ENCODE results near the gene CD79A. TPM values are rescaled to one million over a fixed set of nuclear protein-coding genes. Genes with fewer than 3 reads are reported as not detected.

Gene CD79A
- total and polyA plus RNA-seq, 2 donors: 31.4 to 74.4 TPM

DNA sequence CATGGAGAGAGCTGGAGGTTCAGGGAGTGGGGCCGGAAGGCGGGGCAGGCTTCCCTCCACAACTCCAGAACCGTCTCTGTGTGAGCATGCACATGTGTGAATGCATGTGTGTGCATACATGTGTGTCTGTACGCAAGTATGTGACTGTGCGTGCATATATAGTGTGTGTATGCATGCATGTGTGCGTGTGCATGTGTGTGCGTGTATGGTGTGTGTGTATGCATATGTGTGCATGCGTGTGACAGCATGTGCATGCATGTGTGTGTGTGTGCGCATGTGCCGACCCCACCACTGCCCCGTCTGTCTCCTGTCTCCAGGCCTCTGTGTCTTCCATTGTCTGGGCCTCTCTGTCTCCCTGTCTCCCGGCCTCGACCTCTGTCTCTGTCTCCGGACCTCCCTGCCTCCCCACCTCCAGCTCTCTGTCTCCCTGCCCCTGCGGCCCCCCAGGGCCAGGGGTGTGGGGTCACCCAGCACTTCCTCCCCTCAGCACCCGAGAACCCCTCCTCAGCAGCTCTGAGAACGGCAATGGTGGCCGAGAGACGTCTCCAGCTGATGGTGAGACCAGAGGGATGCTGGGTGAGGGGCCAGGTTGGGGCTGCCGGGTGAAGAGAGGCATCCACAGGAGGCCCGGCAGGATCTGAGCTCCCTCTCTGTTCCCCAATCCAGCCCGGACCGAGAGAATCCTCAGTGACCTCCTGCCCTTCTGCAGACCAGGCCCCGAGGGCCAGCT is 28.4 kb downstream of the CD79A start:
- H3K9me3 ChIP-seq (ENCODE audit: control insufficient read depth in 2 of 2, insufficient read depth in 1 of 2, low read length in 1 of 2): peaks cover 0 to 2% of the 10 kb centered on the region in 2 donors
- 97% methylated on average over 24 of the region's 24 CpGs for WGBS
- peaks cover 0 to 16% of the 10 kb centered on the region in 2 donors for H3K27me3 ChIP-seq (ENCODE audit: control insufficient read depth in 2 of 2, insufficient read depth in 1 of 2, low read length in 1 of 2)
- no peak for DNase-seq (ENCODE audit: low read depth in 6 of 9, low spot score in 9 of 9)
- H3K27ac ChIP-seq (ENCODE audit: low read depth in 1 of 2, low read length in 1 of 2): no peak overlapping the region
- H3K36me3 ChIP-seq (ENCODE audit: control insufficient read depth in 2 of 2, insufficient read depth in 2 of 2, low read length in 1 of 2): peaks cover 72 to 79% of the 10 kb centered on the region in 2 donors
- no peaks in the 10 kb centered on the region for H3K4me1 ChIP-seq (ENCODE audit: control insufficient read depth in 2 of 2, insufficient read depth in 2 of 2, low read length in 2 of 2)
- H3K4me3 ChIP-seq (ENCODE audit: low read length in 2 of 2): no peak overlapping the region

DNA sequence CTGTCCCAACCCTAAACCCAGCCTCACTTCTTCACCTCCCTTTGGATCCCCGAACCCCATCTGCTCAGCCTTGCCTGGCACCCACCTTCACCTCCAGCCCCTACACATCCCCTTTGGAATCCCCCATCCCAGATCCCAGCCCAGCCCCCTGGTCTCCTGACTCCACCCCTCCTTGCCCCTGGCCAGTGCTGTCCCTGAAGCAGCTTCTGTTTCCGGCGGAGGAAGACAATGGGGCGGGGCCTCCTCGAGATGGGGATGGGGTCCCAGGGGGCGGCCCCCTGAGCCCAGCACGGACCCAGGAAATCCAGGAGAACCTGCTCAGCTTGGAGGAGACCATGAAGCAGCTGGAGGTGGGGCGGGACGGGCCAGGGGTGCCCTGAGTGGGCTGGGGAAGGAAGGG is 29.2 kb downstream of the CD79A start:
- no peak for DNase-seq (ENCODE audit: low read depth in 6 of 9, low spot score in 9 of 9)
- Histone ChIP-seq H3K27ac (ENCODE audit: low read depth in 1 of 2, low read length in 1 of 2) (no peak overlapping the region), H3K4me3 (ENCODE audit: low read length in 2 of 2) (no peak overlapping the region), H3K9me3 (ENCODE audit: control insufficient read depth in 2 of 2, insufficient read depth in 1 of 2, low read length in 1 of 2) (peaks cover 0 to 7% of the 10 kb centered on the region in 2 donors), H3K4me1 (ENCODE audit: control insufficient read depth in 2 of 2, insufficient read depth in 2 of 2, low read length in 2 of 2) (no peaks in the 10 kb centered on the region), H3K27me3 (ENCODE audit: control insufficient read depth in 2 of 2, insufficient read depth in 1 of 2, low read length in 1 of 2) (peaks cover 3 to 24% of the 10 kb centered on the region in 2 donors), H3K36me3 (ENCODE audit: control insufficient read depth in 2 of 2, insufficient read depth in 2 of 2, low read length in 1 of 2) (peaks cover 66 to 73% of the 10 kb centered on the region in 2 donors)
- 95% methylated on average over 9 of the region's 9 CpGs for WGBS

DNA sequence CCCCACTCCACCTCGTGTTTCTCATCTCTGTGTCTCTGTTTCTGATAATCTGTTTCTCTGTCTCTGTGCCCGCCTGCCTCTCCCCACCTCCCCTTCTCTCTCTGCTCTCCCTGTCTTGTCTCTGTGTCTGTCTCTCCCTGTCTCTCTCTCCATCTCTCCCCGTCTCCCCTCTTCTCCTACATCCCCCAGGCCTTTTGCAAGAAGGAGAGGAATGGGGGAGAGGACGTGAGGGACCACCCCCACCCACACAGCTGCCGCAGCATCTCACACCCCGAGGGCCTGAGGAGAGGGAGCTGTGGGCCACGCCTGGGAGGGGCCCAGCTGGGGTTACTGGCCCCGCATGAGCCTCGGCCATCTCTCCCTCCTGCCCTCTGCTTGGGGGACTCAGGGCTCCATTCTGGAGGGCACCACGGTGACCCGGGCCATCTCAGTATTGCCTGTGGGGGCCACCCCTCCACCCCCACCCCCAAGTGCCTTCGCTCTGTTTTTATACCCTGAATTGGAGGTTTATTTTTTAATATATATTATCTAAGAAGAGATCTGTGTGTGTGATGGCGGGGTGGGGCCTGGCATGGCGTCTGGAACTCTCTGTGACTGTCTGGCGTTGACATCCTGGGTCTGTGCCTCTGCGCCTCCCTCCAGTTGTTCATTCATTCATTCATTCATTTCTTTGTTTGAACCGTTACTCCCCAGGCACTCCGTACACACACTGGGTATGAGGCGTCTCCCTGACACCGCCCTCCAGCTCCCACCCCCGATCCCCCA is 30.0 kb downstream of the CD79A start:
- Histone ChIP-seq H3K27me3 (ENCODE audit: control insufficient read depth in 2 of 2, insufficient read depth in 1 of 2, low read length in 1 of 2) (peaks cover 11 to 32% of the 10 kb centered on the region in 2 donors), H3K4me3 (ENCODE audit: low read length in 2 of 2) (no peak overlapping the region), H3K9me3 (ENCODE audit: control insufficient read depth in 2 of 2, insufficient read depth in 1 of 2, low read length in 1 of 2) (peaks cover 1 to 9% of the 10 kb centered on the region in 2 donors), H3K4me1 (ENCODE audit: control insufficient read depth in 2 of 2, insufficient read depth in 2 of 2, low read length in 2 of 2) (peaks cover 0 to 4% of the 10 kb centered on the region in 2 donors), H3K36me3 (ENCODE audit: control insufficient read depth in 2 of 2, insufficient read depth in 2 of 2, low read length in 1 of 2) (peaks cover 57 to 65% of the 10 kb centered on the region in 2 donors), H3K27ac (ENCODE audit: low read depth in 1 of 2, low read length in 1 of 2) (no peak overlapping the region)
- no peak for DNase-seq (ENCODE audit: low read depth in 6 of 9, low spot score in 9 of 9)
- 93% methylated on average over 21 of the region's 21 CpGs for WGBS

DNA sequence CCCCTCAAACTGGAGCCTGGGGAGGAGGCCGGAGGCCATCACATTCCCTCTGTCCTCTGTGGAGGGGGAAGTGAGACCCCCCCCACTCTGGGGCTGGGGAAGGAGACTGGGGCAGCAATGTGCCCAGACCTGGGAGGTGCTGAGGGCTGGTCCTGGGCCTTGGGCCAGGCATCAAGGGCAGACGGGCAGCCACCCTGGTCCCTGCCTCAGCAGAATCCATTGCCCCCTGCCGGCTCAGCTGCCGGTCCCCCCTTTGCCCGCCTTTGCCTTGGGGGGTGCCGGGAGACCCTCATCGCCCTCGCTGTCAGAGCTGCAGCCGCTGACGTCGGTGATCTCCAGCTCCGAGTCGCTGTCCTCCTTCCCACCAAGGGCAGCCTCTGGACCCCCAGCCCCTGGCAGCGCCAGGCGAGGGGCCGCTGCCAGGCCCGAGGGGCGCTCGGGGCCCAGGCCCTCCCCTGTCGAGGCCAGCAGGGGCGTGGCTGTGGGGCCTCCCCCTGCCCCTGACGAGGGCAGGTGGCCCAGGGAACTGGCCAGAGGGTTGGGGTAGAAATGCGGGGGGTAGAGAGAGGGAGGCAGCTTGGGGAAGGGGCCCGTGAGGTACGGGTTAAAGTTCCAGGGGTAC is 31.0 kb downstream of the CD79A start:
- WGBS: 93% methylated on average over 25 of the region's 25 CpGs

DNA sequence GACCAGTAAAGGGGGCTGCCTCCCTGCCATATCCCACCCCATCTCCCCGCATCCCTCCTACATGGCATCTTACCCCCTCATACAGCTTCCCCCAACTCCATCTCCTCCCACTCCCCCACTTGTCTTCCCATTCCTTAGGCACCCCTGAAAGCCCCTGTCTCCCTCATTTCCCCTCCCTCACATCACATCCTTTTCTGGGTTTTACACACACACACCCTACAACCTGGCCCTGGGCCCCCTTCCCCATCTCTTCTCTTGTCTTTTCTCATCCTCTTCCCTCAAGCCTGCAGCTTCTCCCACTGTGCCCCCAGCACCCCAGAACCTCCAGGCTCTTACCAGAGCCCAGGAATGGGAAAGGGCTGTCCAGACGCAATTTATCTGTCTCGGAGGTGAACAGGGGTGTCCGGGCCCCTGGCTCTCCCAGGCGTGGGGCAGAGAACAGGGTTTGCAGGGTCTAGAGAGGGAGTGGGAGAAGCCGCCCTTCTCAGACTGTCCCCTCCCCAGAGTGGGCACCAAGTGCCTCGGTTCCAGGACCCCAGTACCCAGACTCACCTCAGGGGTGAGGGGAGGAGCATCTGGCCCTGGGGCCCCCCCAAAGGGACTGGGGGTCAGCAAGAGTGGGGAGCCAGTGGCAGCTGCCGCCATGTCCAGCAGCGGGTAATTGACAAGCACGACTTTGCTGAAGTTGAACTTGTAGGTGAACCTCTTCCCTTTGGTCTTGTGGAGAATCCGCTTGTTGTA is 31.8 kb downstream of the CD79A start:
- Histone ChIP-seq H3K4me1 (ENCODE audit: control insufficient read depth in 2 of 2, insufficient read depth in 2 of 2, low read length in 2 of 2) (peaks cover 0 to 10% of the 10 kb centered on the region in 2 donors), H3K4me3 (ENCODE audit: low read length in 2 of 2) (no peak overlapping the region), H3K27me3 (ENCODE audit: control insufficient read depth in 2 of 2, insufficient read depth in 1 of 2, low read length in 1 of 2) (peaks cover 22 to 50% of the 10 kb centered on the region in 2 donors), H3K27ac (ENCODE audit: low read depth in 1 of 2, low read length in 1 of 2) (no peak overlapping the region), H3K9me3 (ENCODE audit: control insufficient read depth in 2 of 2, insufficient read depth in 1 of 2, low read length in 1 of 2) (peaks cover 1 to 9% of the 10 kb centered on the region in 2 donors), H3K36me3 (ENCODE audit: control insufficient read depth in 2 of 2, insufficient read depth in 2 of 2, low read length in 1 of 2) (peaks cover 40 to 47% of the 10 kb centered on the region in 2 donors)
- no peak for DNase-seq (ENCODE audit: low read depth in 6 of 9, low spot score in 9 of 9)
- 93% methylated on average over 11 of the region's 11 CpGs for WGBS

More for the DNA sequence above, 31.0 kb downstream of the CD79A start:
- Histone ChIP-seq H3K27me3 (ENCODE audit: control insufficient read depth in 2 of 2, insufficient read depth in 1 of 2, low read length in 1 of 2) (peaks cover 18 to 42% of the 10 kb centered on the region in 2 donors), H3K4me3 (ENCODE audit: low read length in 2 of 2) (no peak overlapping the region), H3K36me3 (ENCODE audit: control insufficient read depth in 2 of 2, insufficient read depth in 2 of 2, low read length in 1 of 2) (peaks cover 47 to 55% of the 10 kb centered on the region in 2 donors), H3K27ac (ENCODE audit: low read depth in 1 of 2, low read length in 1 of 2) (no peak overlapping the region), H3K9me3 (ENCODE audit: control insufficient read depth in 2 of 2, insufficient read depth in 1 of 2, low read length in 1 of 2) (peaks cover 1 to 9% of the 10 kb centered on the region in 2 donors), H3K4me1 (ENCODE audit: control insufficient read depth in 2 of 2, insufficient read depth in 2 of 2, low read length in 2 of 2) (peaks cover 0 to 10% of the 10 kb centered on the region in 2 donors)
- no peak for DNase-seq (ENCODE audit: low read depth in 6 of 9, low spot score in 9 of 9)

DNA sequence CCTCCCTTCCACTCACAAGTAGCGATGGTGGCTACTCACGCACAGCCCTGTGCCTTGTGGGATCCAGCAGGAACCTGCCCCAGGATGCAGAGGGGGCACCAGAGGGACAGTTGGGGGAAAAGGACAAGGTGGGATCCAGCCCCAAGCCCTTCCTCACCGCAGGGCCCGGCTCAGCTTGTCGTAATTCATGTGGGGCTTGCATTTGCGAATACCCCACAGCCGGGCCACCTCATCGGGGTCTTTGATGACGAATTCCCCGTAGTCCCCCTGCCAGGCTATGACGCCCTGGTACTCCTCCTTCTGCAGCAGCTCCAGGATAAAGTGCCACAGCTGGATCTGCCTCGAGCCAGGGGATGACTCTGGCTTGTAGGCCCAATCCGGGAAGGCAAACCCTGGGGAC is 32.6 kb downstream of the CD79A start:
- Histone ChIP-seq H3K27me3 (ENCODE audit: control insufficient read depth in 2 of 2, insufficient read depth in 1 of 2, low read length in 1 of 2) (peaks cover 24 to 57% of the 10 kb centered on the region in 2 donors), H3K4me3 (ENCODE audit: low read length in 2 of 2) (no peak overlapping the region), H3K36me3 (ENCODE audit: control insufficient read depth in 2 of 2, insufficient read depth in 2 of 2, low read length in 1 of 2) (peaks cover 31 to 39% of the 10 kb centered on the region in 2 donors), H3K27ac (ENCODE audit: low read depth in 1 of 2, low read length in 1 of 2) (no peak overlapping the region), H3K9me3 (ENCODE audit: control insufficient read depth in 2 of 2, insufficient read depth in 1 of 2, low read length in 1 of 2) (peaks cover 1 to 7% of the 10 kb centered on the region in 2 donors), H3K4me1 (ENCODE audit: control insufficient read depth in 2 of 2, insufficient read depth in 2 of 2, low read length in 2 of 2) (peaks cover 0 to 10% of the 10 kb centered on the region in 2 donors)
- no peak for DNase-seq (ENCODE audit: low read depth in 6 of 9, low spot score in 9 of 9)
- 86% methylated on average over 13 of the region's 13 CpGs for WGBS

DNA sequence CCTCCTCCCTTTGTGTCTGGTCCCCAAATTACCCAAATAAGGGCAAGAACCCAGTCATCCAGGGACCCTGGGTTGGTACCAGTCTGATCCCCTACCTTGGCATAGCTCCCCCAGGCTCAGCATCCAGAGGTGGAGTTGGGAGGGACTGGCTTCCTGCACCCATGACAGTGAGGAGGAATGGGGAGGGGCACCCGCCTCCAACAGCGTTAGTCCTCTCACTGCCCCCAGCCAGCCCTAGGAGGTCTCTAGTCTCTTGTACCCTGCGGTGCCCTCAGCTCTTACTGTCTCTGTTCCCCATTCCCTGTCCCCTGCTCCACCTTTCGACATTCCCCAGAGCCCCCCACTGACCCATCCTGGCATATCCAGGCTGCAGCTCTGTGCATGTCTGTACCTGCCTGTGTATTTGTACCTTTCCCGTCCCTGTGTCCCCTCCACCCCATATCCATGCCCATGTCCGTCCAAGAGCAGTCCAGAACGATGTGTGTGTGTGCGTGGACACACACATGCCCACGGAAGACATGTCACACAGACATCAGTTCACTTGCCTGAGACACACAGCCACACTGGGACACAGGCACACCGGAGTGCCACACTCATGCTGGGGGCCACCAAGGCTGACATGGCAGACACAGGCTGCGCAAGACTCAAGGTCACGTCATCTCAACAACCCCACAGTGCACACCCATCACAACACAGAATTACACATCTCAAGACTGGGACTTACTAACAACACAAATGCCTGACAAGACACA is 33.3 kb downstream of the CD79A start:
- WGBS: 85% methylated on average over 12 of the region's 12 CpGs
- Histone ChIP-seq H3K27ac (ENCODE audit: low read depth in 1 of 2, low read length in 1 of 2) (no peak overlapping the region), H3K9me3 (ENCODE audit: control insufficient read depth in 2 of 2, insufficient read depth in 1 of 2, low read length in 1 of 2) (peaks cover 1 to 7% of the 10 kb centered on the region in 2 donors), H3K36me3 (ENCODE audit: control insufficient read depth in 2 of 2, insufficient read depth in 2 of 2, low read length in 1 of 2) (peaks cover 24 to 32% of the 10 kb centered on the region in 2 donors), H3K4me1 (ENCODE audit: control insufficient read depth in 2 of 2, insufficient read depth in 2 of 2, low read length in 2 of 2) (peaks cover 4 to 15% of the 10 kb centered on the region in 2 donors), H3K27me3 (ENCODE audit: control insufficient read depth in 2 of 2, insufficient read depth in 1 of 2, low read length in 1 of 2) (peaks cover 29 to 64% of the 10 kb centered on the region in 2 donors), H3K4me3 (ENCODE audit: low read length in 2 of 2) (no peak overlapping the region)
- no peak for DNase-seq (ENCODE audit: low read depth in 6 of 9, low spot score in 9 of 9)
